Measurements from ENCODE around the gene DCLK1. TPM values are rescaled to one million over a fixed set of nuclear protein-coding genes. Genes with fewer than 3 reads are reported as not detected.
"Not testable (repeated sequence)": the region's sequence is repeated elsewhere in the genome, so short reads cannot be mapped to it uniquely, and the experiment has no call there.

DCLK1 gene
- total RNA-seq, 4 donors from 2014 or later, result 3.8 to 10.0 (median 8.2) TPM

- DNase-seq, result no peak
- no peaks in the 10 kb centered on the region for H3K4me1 ChIP-seq
- no peaks in the 10 kb centered on the region for H3K27me3 ChIP-seq
- no peak overlapping the region for H3K27ac ChIP-seq
- no peaks in the 10 kb centered on the region for H3K36me3 ChIP-seq
- no peaks in the 10 kb centered on the region for H3K9me3 ChIP-seq
- no peak overlapping the region for H3K4me3 ChIP-seq
- in situ Hi-C loops (cut with MboI; ENCODE audit: low sequenced_read_pairs in 4 of 4), result no loop called here
- TF ChIP-seq POLR2A (IDR thresholded peaks at IDR 0.05) (no peak), CTCF (IDR thresholded peaks at IDR 0.05 in 4 of 5, conservative IDR thresholded peaks at IDR 0.05 in 1 of 5) (no peak)
- no peak for ATAC-seq
- intact Hi-C loops (cut with DNase I; ENCODE audit: low total_unique reads), result no loop called here
These were observed 58.8 kb downstream of the DCLK1 start for GRCh38 chr13:36072152-36072935.

GRCh38 chr13:36070504-36071192 lies 60.5 kb downstream of the DCLK1 start:
- peak overlapping the region; percentile 43 to 61 (median 50) for H3K27ac ChIP-seq
- H3K27me3 ChIP-seq; in situ Hi-C loops (cut with MboI; ENCODE audit: low sequenced_read_pairs in 4 of 4); H3K4me1 ChIP-seq; H3K36me3 ChIP-seq; intact Hi-C loops (cut with DNase I; ENCODE audit: low total_unique reads); H3K4me3 ChIP-seq; H3K9me3 ChIP-seq: not testable (repeated sequence)
- DNase-seq, result peak in 1 of 2 donors; percentile 34
- peak in 1 of 2 donors; percentile 50 for ATAC-seq

GRCh38 chr13:36069881-36070366 lies 61.3 kb downstream of the DCLK1 start:
- Histone ChIP-seq H3K4me1 (no peaks in the 10 kb centered on the region), H3K27ac (peak overlapping the region; percentile 50 to 61 (median 54)), H3K9me3 (no peaks in the 10 kb centered on the region), H3K36me3 (no peaks in the 10 kb centered on the region), H3K4me3 (no peak overlapping the region), H3K27me3 (no peaks in the 10 kb centered on the region)
- ATAC-seq, result peak; percentile 58 to 66
- DNase-seq, result peak in 1 of 2 donors; percentile 36
- TF ChIP-seq POLR2A (IDR thresholded peaks at IDR 0.05), result no peak
- TF ChIP-seq CTCF (IDR thresholded peaks at IDR 0.05 in 4 of 5, conservative IDR thresholded peaks at IDR 0.05 in 1 of 5), result no peak
- in situ Hi-C loops (cut with MboI; ENCODE audit: low sequenced_read_pairs in 4 of 4), result no loop called here
- intact Hi-C loops (cut with DNase I; ENCODE audit: low total_unique reads), result no loop called here

GRCh38 chr13:36068991-36069390 lies 62.2 kb downstream of the DCLK1 start:
- in situ Hi-C loops (cut with MboI; ENCODE audit: low sequenced_read_pairs in 4 of 4) (no loop called here), intact Hi-C loops (cut with DNase I; ENCODE audit: low total_unique reads) (no loop called here)
- Histone ChIP-seq H3K27me3 (no peaks in the 10 kb centered on the region), H3K9me3 (no peaks in the 10 kb centered on the region), H3K4me1 (no peaks in the 10 kb centered on the region), H3K4me3 (no peak overlapping the region), H3K36me3 (no peaks in the 10 kb centered on the region), H3K27ac (peak overlapping the region; percentile 40 to 58 (median 50))
- no peak for DNase-seq
- TF ChIP-seq POLR2A (IDR thresholded peaks at IDR 0.05), result no peak
- no peak for TF ChIP-seq CTCF (IDR thresholded peaks at IDR 0.05 in 4 of 5, conservative IDR thresholded peaks at IDR 0.05 in 1 of 5)
- no peak for ATAC-seq

GRCh38 chr13:36068566-36068965 lies 62.6 kb downstream of the DCLK1 start:
- Histone ChIP-seq H3K4me1 (no peaks in the 10 kb centered on the region), H3K27ac (no peak overlapping the region), H3K4me3 (no peak overlapping the region), H3K36me3 (no peaks in the 10 kb centered on the region), H3K27me3 (no peaks in the 10 kb centered on the region), H3K9me3 (no peaks in the 10 kb centered on the region)
- intact Hi-C loops (cut with DNase I; ENCODE audit: low total_unique reads), result no loop called here
- ATAC-seq (no peak), DNase-seq (no peak)
- in situ Hi-C loops (cut with MboI; ENCODE audit: low sequenced_read_pairs in 4 of 4), result no loop called here
- TF ChIP-seq POLR2A (IDR thresholded peaks at IDR 0.05) (no peak), CTCF (IDR thresholded peaks at IDR 0.05 in 4 of 5, conservative IDR thresholded peaks at IDR 0.05 in 1 of 5) (no peak)

Measured in gastrocnemius medialis (tissue), 4 donors.